ENCODE results near the gene CCDC102A. TPM values are rescaled to one million over a fixed set of nuclear protein-coding genes. Genes with fewer than 3 reads are reported as not detected.

The CCDC102A gene
- total RNA-seq, 2 donors from 2014 or later, result 22.5 to 26.8 TPM

GRCh38 chr16:57518520-57518919 is 17.9 kb downstream of the CCDC102A start:
- intact Hi-C loops (cut with DNase I), result loop anchor here (5.0 kb wide), 1 partner anchor 41 kb away; no protein-coding TSS in a partner anchor
- Histone ChIP-seq H3K27ac (no peak overlapping the region), H3K4me3 (no peak overlapping the region), H3K9me3 (no peaks in the 10 kb centered on the region), H3K4me1 (replicated peaks) (no peaks in the 10 kb centered on the region), H3K27me3 (replicated peaks; ENCODE audit: insufficient read depth) (no peaks in the 10 kb centered on the region), H3K36me3 (peaks cover 0 to 7% of the 10 kb centered on the region in 2 donors)
- TF ChIP-seq CTCF (IDR thresholded peaks at IDR 0.05) (no peak), POLR2AphosphoS5 (IDR thresholded peaks at IDR 0.05) (no peak), POLR2A (IDR thresholded peaks at IDR 0.05) (no peak)
- DNase-seq (ENCODE audit: low spot score), result no peak
- 92% methylated on average over 13 of the region's 13 CpGs for WGBS

GRCh38 chr16:57517397-57518367 is 18.7 kb downstream of the CCDC102A start:
- TF ChIP-seq POLR2A (IDR thresholded peaks at IDR 0.05), result no peak
- no peak for TF ChIP-seq POLR2AphosphoS5 (IDR thresholded peaks at IDR 0.05)
- TF ChIP-seq CTCF (IDR thresholded peaks at IDR 0.05), result no peak

GRCh38 chr16:57516773-57517172 is 19.6 kb downstream of the CCDC102A start:
- Histone ChIP-seq H3K4me1 (replicated peaks) (no peaks in the 10 kb centered on the region), H3K9me3 (no peaks in the 10 kb centered on the region), H3K36me3 (peaks cover 0 to 7% of the 10 kb centered on the region in 2 donors), H3K27ac (no peak overlapping the region), H3K4me3 (no peak overlapping the region), H3K27me3 (replicated peaks; ENCODE audit: insufficient read depth) (no peaks in the 10 kb centered on the region)
- no peak for DNase-seq (ENCODE audit: low spot score)
- intact Hi-C loops (cut with DNase I), result loop anchor here (5.0 kb wide), 1 partner anchor 39 kb away; no protein-coding TSS in a partner anchor
- TF ChIP-seq POLR2AphosphoS5 (IDR thresholded peaks at IDR 0.05) (no peak), CTCF (IDR thresholded peaks at IDR 0.05) (no peak), POLR2A (IDR thresholded peaks at IDR 0.05) (no peak)
- WGBS, result 84% methylated on average over 3 of the region's 3 CpGs

More at GRCh38 chr16:57517397-57518367, 18.7 kb downstream of the CCDC102A start:
- Histone ChIP-seq H3K27me3 (replicated peaks; ENCODE audit: insufficient read depth) (no peaks in the 10 kb centered on the region), H3K36me3 (peaks cover 0 to 7% of the 10 kb centered on the region in 2 donors), H3K4me3 (no peak overlapping the region), H3K27ac (no peak overlapping the region), H3K9me3 (no peaks in the 10 kb centered on the region), H3K4me1 (replicated peaks) (no peaks in the 10 kb centered on the region)
- intact Hi-C loops (cut with DNase I), result loop anchor here (5.0 kb wide), 1 partner anchor 40 kb away; no protein-coding TSS in a partner anchor
- 94% methylated on average over 31 of the region's 31 CpGs for WGBS
- no peak for DNase-seq (ENCODE audit: low spot score)

- intact Hi-C loops (cut with DNase I), result loop anchor here (5.0 kb wide), 1 partner anchor 39 kb away; no protein-coding TSS in a partner anchor
- DNase-seq (ENCODE audit: low spot score), result no peak
These were observed 20.1 kb downstream of the CCDC102A start for GRCh38 chr16:57516176-57516725.

More at GRCh38 chr16:57516176-57516725, 20.1 kb downstream of the CCDC102A start:
- H3K4me3 ChIP-seq, result no peak overlapping the region
- no peaks in the 10 kb centered on the region for H3K4me1 ChIP-seq (replicated peaks)
- no peak for TF ChIP-seq POLR2A (IDR thresholded peaks at IDR 0.05)
- TF ChIP-seq POLR2AphosphoS5 (IDR thresholded peaks at IDR 0.05), result no peak
- no peak for TF ChIP-seq CTCF (IDR thresholded peaks at IDR 0.05)
- no peak overlapping the region for H3K27ac ChIP-seq
- H3K9me3 ChIP-seq, result no peaks in the 10 kb centered on the region
- H3K36me3 ChIP-seq, result peaks cover 0 to 7% of the 10 kb centered on the region in 2 donors
- WGBS, result 82% methylated on average over 10 of the region's 10 CpGs
- no peaks in the 10 kb centered on the region for H3K27me3 ChIP-seq (replicated peaks; ENCODE audit: insufficient read depth)
